ENCODE data around the gene TOMM5.

GRCh38 chr9:37621273-37622121 lies 29.1 kb upstream of the TOMM5 start:
- no peak for TF ChIP-seq CTCF (IDR thresholded peaks at IDR 0.05; ENCODE audit: low read depth, low read length)
- TF ChIP-seq EZH2phosphoT487 (IDR thresholded peaks at IDR 0.05; ENCODE audit: low read depth), result no peak

Measured in OCI-LY3 (cell line).